ENCODE data around the gene EPHA1.
"Not testable (repeated sequence)": the region's sequence is repeated elsewhere in the genome, so short reads cannot be mapped to it uniquely, and the experiment has no call there.

The EPHA1 gene

GRCh38 chr7:143429770-143430698, 21.4 kb upstream of the EPHA1 start:
- DNase-seq = no peak

- no peak for DNase-seq
Measured at GRCh38 chr7:143426479-143427142, 18.0 kb upstream of the EPHA1 start.

GRCh38 chr7:143424476-143424875, 15.8 kb upstream of the EPHA1 start:
- DNase-seq = not testable (repeated sequence)

- DNase-seq = no peak
Measured at GRCh38 chr7:143422033-143422432, 13.4 kb upstream of the EPHA1 start.

GRCh38 chr7:143420624-143421023, 12.0 kb upstream of the EPHA1 start:
- not testable (repeated sequence) for DNase-seq

GRCh38 chr7:143419880-143420279, 11.2 kb upstream of the EPHA1 start:
- DNase-seq = no peak

- DNase-seq = no peak
Measured at GRCh38 chr7:143418681-143419458, 10.2 kb upstream of the EPHA1 start.

GRCh38 chr7:143417734-143418383, 9.2 kb upstream of the EPHA1 start:
- DNase-seq = no peak

- DNase-seq = no peak
Measured at GRCh38 chr7:143416565-143417149, 8.0 kb upstream of the EPHA1 start.

GRCh38 chr7:143415742-143416397, 7.2 kb upstream of the EPHA1 start:
- DNase-seq = no peak

GRCh38 chr7:143415209-143415608, 6.6 kb upstream of the EPHA1 start:
- DNase-seq = not testable (repeated sequence)

- DNase-seq = no peak
Measured at GRCh38 chr7:143413123-143413522, 4.5 kb upstream of the EPHA1 start.

GRCh38 chr7:143411976-143412708, 3.5 kb upstream of the EPHA1 start:
- no peak for DNase-seq

- DNase-seq = no peak
Measured at GRCh38 chr7:143410521-143411004, 1.9 kb upstream of the EPHA1 start.

- DNase-seq = no peak
Measured at GRCh38 chr7:143408252-143408685, 387 bp downstream of the EPHA1 start.

- no peak for DNase-seq
Measured at GRCh38 chr7:143407287-143408251, 1.1 kb downstream of the EPHA1 start.

GRCh38 chr7:143406002-143406357, 2.7 kb downstream of the EPHA1 start:
- DNase-seq = no peak

GRCh38 chr7:143405173-143406001, 3.3 kb downstream of the EPHA1 start:
- no peak for DNase-seq

- DNase-seq = not testable (repeated sequence)
Measured at GRCh38 chr7:143402233-143402632, 6.4 kb downstream of the EPHA1 start.

Data from stimulated activated CD4-positive, alpha-beta T cell treated with anti-CD3 and anti-CD28 coated beads, Interleukin-2, amount 100 ng/mL, for 48 hours (primary cell).